CD4-positive, alpha-beta T cell treated with Interferon alpha-2 for 1 hour (primary cell): ENCODE results near the gene MYOZ3.

Source experiments
- DNase-seq, 2 donors: peaks; one replicate each; pipeline ENCODE4 v3.0.0-alpha.2; 2020 to 2022

MYOZ3 gene

GRCh38 chr5:150660108-150660831 is 781 bp upstream of the MYOZ3 start:
- no peak for DNase-seq

- no peak for DNase-seq
These were observed 958 bp downstream of the MYOZ3 start for GRCh38 chr5:150661821-150662596.

GRCh38 chr5:150662731-150663516 is 1.9 kb downstream of the MYOZ3 start:
- DNase-seq = no peak

GRCh38 chr5:150663936-150664335 is 2.9 kb downstream of the MYOZ3 start:
- DNase-seq = no peak

- DNase-seq = no peak
These were observed 4.0 kb downstream of the MYOZ3 start for GRCh38 chr5:150665044-150665443.

GRCh38 chr5:150670275-150670947 is 9.4 kb downstream of the MYOZ3 start:
- DNase-seq = no peak

GRCh38 chr5:150670948-150671310 is 9.9 kb downstream of the MYOZ3 start:
- DNase-seq = no peak

GRCh38 chr5:150671509-150672236 is 10.6 kb downstream of the MYOZ3 start:
- DNase-seq = peak in 1 of 2 donors; percentile 10

- peak in 1 of 2 donors; percentile 8 for DNase-seq
These were observed 11.3 kb downstream of the MYOZ3 start for GRCh38 chr5:150672237-150672883.

GRCh38 chr5:150672884-150673275 is 11.8 kb downstream of the MYOZ3 start:
- DNase-seq = no peak

GRCh38 chr5:150674341-150674821 is 13.3 kb downstream of the MYOZ3 start:
- DNase-seq = no peak

- no peak for DNase-seq
These were observed 14.0 kb downstream of the MYOZ3 start for GRCh38 chr5:150675069-150675468.

- DNase-seq = no peak
These were observed 15.5 kb downstream of the MYOZ3 start for GRCh38 chr5:150676578-150676977.

GRCh38 chr5:150689120-150689519 is 28.1 kb downstream of the MYOZ3 start:
- DNase-seq = no peak

- DNase-seq = no peak
These were observed 29.7 kb downstream of the MYOZ3 start for GRCh38 chr5:150690760-150691159.

GRCh38 chr5:150692276-150692675 is 31.2 kb downstream of the MYOZ3 start:
- no peak for DNase-seq

GRCh38 chr5:150694612-150695011 is 33.6 kb downstream of the MYOZ3 start:
- no peak for DNase-seq

- DNase-seq = no peak
These were observed 39.2 kb downstream of the MYOZ3 start for GRCh38 chr5:150700246-150700593.

GRCh38 chr5:150700594-150701377 is 39.7 kb downstream of the MYOZ3 start, which contains the start of gene RBM22:
Gene RBM22, minus strand, starts transcription at chr5:150701062. Its CDS starts 77 bp downstream, at chr5:150700985.
- DNase-seq = peak; percentile 90 to 92

- no peak for DNase-seq
These were observed 42.7 kb downstream of the MYOZ3 start for GRCh38 chr5:150703762-150704161.
